ENCODE data around the gene NEK1.
"Not testable (repeated sequence)": the region's sequence is repeated elsewhere in the genome, so short reads cannot be mapped to it uniquely, and the experiment has no call there.

The NEK1 gene

DNA sequence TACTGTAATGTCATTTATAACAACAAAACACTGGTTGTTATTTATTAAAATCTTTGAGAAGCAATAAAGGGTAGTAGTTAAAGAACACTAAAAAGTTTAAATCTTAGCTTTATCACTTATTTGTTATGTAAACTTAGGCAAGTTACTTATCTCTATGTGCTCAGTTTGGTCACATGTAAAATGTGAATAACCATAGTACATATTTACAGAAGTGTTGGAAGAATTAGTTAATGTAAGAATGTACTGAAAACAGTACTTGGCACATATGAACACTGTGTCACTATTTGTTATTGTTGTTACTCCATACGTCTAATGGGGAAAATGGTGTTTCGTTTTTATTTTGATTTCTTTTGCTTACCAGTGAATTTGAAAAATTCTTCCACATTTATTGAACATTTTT lies 9.1 kb downstream of the NEK1 start:
- DNase-seq (ENCODE audit: low read depth in 2 of 2) = no peak

DNA sequence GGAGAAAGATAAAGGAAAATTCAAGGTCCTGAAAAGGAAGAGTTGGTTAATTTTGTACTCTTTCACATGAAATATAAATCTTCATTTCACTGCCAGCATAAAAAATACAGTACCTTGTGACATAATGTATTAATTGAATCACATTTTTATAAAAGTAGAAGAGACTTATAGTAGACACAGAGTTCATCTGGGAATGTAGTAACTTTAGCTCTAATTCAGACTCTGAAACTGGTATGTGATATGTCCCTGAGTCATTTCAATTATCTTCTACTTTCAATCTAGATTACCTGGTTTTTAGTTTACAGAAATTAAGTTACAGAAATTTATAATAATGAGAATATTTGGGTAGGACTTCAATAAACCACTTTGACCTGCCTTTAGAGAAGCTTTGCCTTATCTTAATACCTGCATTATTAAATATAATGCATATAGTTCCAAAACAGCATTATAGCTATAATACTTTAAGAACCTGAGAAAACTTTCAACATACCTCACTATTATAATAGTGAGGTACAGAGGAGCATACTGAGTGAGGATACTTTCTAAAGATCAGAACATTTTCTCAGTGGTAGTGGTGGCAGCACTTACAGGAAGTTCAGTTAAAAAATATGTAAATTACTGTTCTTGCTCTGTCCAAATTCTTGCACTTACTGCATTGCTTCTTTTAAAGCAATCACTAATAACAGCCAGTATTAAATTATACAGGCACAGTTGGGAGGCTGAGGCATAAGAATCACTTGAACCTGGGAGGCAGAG lies 11.2 kb downstream of the NEK1 start:
- DNase-seq (ENCODE audit: low read depth in 2 of 2) = no peak

DNA sequence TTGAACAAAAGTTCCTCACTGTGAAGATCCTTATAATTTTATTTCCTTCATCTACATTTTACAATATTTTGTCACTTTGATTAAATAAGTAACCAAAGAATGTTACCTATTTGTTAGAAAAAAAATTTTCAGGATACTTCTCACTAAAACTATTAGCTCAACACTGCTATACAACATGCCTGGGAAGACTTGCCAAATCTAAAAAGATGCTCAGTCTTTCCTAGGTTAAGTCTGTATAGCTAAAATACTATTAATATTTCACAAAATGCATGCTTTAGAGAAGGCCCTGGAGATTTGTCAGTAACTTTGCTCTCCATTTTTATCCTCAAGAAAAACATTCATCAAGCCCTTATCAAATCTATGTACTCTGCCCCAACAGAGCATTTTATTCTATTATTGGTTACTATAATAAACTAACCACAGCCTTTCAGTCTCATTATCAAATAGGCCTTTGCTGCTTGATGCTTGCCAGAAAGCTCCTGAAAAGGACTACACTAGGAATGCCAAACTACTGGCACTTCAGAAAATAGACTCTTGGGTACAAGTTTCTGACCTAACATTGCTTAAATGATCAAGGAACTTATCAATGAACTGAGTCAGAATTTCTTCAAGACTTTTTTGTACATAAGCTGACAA lies 17.7 kb downstream of the NEK1 start:
- DNase-seq (ENCODE audit: low read depth in 2 of 2) = no peak

DNA sequence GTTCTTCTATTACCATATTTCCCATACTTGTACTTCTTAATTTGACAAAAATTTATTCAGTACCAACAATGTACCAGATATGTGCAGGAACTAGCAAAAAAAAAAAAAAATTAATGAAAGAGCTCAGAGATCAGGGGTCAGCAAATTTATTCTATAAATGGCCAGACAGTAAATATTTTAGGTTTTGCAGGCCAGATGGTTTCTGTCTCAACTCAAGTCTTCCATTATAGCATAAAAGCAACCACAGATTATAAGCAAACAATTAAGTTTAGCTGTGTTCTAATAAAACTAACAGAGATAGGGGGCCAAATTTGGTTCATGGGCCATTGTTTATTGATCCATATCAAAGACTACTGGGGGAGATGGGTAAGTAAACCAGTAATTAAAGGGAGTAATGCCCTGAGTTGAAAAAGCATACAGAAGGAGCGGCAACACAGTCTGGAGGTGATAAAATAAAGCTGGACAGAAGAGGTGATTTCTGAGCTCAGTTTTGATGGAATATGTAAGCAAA lies 19.3 kb downstream of the NEK1 start:
- no peak for DNase-seq (ENCODE audit: low read depth in 2 of 2)

DNA sequence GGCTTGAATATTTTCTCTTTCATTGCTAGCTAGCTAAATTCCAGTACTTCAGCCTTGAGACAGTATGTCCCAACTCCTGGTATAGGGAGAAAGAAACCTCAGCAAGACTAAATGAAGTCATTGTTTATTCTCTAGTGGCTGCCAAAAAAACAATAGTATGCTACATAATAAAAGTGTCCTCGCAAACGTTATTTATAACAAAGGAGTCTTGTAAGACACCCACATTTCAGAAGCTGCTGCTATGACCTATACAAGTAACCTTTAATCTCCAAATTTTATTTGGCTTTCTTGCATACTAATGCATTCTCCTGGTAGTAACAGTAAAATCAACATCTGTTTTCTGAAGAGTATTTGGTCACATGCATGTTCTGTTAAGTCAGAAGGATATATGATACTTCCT lies 28.8 kb downstream of the NEK1 start:
- DNase-seq (ENCODE audit: low read depth in 2 of 2) = no peak

DNA sequence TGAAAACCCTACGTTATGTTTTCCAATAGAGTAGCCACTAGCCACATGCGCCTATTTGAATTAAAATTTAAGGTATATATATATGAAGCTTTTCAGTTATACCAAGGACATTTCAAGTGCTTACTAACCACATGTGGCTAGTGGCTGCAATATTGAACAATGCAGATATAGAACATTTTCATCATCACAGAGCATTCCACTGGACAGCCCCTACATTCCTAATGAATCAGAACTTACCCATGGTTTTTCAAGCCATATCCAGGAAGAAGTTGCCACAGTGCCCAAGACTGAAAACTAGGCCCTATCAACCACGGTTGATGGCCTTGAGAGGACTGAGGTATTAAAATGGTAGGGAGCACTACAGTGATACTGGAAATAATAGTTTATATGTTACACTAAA lies 29.7 kb downstream of the NEK1 start:
- no peak for DNase-seq (ENCODE audit: low read depth in 2 of 2)

DNA sequence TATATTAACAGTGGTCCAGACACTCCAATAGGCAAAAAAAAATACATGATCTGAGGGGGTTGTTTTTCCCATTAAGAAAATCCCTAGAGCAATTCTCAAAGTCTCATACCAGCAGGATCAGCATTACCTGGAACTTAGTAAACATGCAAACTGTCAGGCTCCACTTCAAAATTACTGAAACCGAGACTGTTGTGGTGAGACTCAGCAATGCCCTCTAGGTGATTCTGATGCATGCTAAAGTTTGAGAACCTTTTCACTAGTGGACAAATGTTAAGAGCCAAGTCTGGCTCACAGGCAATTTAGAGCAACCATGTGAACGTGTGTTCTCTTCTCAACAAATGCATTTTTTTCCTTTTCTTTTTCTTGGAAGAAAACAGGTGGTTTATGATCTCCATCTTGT lies 30.2 kb downstream of the NEK1 start:
- DNase-seq (ENCODE audit: low read depth in 2 of 2) = no peak

DNA sequence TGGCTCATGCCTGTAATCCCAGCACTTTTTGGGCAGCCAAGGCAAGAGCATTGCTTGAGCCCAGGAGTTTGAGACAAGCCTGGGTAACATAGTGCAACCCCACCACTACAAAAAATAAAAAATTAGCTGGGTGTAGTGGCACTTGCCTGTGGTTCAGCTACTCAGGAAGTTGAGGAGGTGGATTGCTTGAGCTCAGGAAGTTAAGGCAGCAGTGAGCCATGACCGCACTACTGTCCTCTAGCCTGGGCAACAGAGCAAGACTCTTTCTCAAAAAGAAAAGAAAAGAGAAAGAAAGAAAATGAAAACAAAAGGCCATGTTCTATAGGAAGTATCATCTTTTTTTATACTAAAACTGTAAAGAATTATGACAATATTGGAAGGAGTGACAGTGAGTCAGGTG lies 38.5 kb downstream of the NEK1 start:
- no peak for DNase-seq (ENCODE audit: low read depth in 2 of 2)

DNA sequence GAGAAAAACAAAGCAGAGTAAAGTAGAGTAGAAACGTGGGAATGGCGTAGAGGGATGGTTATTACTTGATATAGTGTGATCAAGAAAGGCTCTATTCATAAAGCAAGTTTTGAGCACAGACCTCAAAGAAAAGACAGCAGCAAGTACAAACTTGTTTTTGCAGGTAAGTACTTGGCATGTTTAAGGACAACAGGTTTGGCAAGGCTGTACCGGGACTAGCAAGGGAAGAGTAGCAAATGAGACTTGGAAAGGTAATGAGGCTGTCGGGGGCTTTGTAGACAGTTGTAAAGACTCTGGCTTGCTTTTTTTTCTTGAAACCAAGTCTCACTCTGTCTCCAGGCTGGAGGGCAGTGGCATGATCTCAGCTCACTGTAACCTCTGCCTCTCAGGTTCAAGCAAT lies 40.9 kb downstream of the NEK1 start:
- DNase-seq (ENCODE audit: low read depth in 2 of 2) = no peak

DNA sequence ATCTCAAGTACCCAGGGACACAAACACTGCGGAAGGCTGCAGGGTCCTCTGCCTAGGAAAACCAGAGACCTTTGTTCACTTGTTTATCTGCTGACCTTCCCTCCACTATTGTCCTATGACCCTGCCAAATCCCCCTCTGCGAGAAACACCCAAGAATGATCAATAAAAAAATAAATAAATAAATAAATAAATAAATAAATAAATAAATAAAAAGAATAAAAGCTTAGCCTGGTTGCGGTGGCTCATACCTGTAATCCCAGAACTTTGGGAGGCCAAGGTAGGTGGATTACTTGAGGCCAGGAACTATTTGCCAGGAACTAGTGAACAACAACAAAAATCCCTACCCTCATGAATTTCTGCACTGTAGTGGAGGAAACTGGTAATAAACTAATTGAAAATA lies 41.4 kb downstream of the NEK1 start:
- DNase-seq (ENCODE audit: low read depth in 2 of 2) = not testable (repeated sequence)

DNA sequence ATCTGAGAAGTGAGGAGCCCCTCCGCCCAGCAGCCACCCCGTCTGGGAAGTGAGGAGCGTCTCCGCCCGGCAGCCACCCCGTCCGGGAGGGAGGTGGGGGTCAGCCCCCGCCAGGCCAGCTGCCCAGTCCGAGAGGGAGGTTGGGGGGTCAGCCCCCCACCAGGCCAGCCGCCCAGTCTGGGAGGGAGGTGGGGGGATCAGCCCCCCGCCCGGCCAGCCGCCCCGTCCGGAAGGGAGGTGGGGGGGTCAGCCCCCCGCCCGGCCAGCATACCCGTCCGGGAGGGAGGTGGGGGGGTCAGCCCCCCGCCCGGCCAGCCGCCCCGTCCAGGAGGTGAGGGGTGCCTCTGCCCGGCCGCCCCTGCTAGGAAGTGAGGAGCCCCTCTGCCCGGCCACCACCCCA lies 42.1 kb downstream of the NEK1 start:
- DNase-seq (ENCODE audit: low read depth in 2 of 2) = not testable (repeated sequence)

DNA sequence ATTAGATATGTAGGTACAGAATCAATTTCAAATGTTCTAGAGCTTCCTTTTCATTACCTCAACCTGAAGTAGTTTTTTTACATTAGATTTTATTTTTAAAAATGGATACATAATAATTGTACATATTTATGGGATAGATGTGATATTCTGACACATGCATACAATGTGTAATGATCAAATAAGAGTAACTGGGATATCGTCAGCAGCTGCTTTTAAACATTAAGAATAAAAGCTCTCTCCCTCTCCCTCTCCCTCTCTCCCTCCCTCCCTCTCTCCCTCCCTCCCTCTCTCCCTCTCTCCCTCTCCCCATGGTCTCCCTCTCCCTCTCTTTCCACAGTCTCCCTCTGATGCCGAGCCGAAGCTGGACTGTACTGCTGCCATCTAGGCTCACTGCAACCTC lies 43.2 kb downstream of the NEK1 start:
- DNase-seq (ENCODE audit: low read depth in 2 of 2) = not testable (repeated sequence)

DNA sequence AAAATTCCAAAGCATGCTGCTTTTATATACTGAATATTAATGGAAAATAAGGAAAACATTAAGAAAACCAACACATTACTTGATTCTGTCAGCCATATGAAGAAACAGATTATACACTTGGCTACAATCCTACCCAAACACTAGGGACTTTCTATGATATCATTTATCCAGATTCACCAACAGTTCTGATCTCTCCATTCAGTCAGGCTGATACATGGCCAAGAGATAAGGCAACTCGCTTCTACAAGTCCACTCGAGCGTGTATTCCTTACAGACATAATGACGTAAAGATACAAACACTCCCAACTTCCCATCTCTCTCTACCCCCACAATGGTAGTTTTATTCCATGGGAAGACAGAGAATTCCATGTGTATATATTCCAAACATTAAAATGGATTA lies 44.5 kb downstream of the NEK1 start:
- DNase-seq (ENCODE audit: low read depth in 2 of 2) = no peak

DNA sequence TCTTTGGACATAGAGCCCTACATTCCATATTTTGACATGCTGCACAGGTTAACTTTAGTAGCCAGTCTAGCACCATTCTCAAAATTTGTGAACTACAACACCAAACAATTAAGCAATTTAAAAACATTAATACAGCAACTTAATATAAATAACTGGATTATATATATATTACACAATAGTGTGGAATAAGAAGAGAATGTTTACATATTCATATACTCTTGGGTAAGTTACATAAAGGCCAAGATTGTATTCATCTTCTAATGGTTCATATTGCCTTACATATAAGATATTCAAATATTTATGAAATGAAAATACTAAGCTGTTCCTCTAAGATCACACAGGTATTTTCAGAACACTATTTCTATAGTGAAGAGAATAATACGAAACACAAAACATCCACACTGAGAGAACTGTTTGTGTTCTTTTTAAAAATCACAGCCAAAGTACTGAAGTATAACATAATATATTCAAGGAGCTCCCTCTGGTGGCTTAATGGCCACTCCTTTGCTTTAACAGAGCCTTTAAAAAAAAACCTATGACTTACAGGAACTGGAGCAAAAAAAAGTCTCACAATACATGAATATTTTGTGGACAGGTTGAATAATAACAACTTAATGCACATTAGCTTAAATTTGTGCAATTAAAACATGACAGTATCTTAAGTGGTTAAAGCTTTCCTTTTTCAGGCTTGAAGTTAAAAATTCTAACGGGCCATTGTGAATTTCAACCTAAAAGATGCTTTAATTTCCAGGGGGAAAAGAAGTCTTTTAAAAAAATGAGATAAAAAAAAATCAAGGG lies 46.2 kb downstream of the NEK1 start:
- DNase-seq (ENCODE audit: low read depth in 2 of 2) = no peak

DNA sequence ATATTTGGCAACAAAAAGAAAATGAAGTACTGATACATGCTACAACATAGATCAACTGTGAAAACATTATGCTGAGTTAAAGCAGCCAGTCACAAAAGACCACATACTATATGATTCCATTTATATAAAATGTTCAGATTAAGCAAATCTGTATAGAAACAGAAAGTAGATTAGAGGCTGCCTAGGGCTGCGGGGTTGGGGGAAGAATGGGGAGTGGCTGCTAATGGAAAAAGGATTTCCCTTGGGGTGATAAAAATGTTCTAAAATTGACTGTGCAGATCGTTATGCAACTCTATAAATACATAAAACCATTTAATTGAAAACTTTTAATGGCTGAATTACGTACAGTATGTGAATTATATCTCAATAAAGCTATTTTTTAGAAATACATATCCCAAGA lies 46.8 kb downstream of the NEK1 start:
- DNase-seq (ENCODE audit: low read depth in 2 of 2) = no peak

DNA sequence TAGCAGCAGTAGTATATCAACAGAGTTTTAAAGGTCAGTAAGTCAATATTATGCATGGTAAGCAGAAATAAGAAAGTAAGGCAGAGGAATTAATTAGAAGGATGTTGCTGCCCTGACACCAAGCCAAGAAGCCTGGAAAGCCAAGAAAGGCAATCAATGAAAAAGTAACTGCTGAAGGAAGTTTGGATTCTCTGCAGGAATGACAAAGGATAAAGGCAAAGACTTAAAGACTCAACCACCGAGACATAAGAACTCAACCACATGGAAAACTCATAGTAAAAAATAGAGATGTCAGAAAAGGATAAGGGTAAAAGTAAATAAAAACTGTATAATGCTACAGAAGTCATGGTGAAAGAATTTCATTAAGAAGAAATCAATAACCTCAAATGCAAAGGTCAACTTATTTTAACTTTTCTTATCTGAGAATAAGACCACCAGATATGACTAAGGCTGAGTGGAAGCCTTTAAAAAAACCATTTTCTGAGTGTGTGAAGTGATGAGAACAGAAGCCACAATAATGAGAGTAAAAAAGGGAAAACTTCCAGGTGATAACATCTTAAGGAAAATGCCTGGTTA lies 55.2 kb downstream of the NEK1 start:
- DNase-seq (ENCODE audit: low read depth in 2 of 2) = no peak

DNA sequence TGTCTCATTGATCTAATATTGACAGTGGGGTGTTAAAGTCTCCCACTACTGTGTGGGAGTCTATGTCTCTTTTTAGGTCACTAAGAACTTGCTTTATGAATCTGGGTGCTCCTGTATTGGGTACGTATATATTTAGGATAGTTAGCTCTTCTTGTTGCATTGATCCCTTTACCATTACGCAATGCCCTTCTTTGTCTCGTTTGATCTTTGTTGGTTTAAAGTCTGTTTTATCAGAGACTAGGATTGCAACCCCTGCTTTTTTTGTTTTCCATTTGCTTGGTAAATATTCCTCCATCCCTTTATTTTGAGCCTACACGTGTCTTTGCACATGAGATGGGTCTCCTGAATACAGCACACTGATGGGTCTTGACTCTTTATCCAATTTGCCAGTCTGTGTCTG lies 65.8 kb downstream of the NEK1 start:
- DNase-seq (ENCODE audit: low read depth in 2 of 2) = not testable (repeated sequence)

DNA sequence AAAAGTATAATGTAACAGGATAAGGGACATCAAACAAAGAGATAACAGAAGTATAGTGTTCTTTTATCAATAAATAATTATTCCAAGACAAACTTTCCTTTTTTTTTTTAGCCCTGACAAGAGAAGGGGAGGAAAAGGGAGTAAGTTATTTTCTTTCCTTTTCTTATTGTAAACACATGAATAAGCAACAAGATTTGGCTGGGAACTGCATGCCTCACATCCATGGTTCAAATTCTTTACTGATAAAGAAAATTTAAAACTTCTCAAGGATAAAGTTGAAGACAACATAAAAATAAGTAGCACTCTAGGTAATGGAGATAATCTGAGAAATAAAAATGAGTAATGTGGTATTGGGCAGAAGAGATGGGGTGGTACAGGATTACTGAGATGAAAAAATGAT lies 71.6 kb downstream of the NEK1 start:
- DNase-seq (ENCODE audit: low read depth in 2 of 2) = no peak

DNA sequence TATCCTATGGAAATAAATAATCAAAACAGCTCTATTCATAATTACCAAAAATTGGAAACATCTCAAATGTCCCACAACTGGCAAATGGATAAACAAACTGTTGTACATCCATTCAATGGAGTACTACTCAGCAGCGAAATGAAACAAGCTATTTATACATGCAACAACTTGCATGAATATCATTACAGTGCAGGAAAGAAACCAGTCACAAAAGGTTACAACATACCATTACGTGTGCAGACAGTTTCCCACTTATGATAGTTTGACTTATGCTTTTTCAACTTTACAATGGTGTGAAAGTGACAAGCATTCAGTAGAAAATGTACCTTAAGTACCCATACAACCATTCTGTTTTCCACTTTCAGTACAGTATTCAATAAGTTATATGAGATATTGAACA lies 82.3 kb downstream of the NEK1 start:
- no peak for DNase-seq (ENCODE audit: low read depth in 2 of 2)

DNA sequence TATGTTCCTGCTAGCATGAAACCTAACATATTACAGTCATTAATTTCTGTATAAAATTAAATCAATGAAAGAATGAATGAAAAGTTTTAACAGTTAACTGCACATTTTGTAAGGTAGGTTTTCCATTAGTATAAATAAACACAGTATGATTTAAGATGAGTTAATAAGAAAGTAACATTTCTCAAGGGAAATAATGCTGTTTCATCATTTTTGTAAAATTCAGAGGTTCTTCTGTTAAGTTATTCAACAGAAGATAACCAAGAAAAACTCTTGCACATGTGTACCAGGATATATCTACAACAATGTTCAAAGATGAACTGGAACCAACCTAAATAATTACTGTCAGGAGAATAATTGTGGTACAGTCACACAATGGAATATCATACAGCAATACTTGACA lies 88.6 kb downstream of the NEK1 start:
- no peak for DNase-seq (ENCODE audit: low read depth in 2 of 2)

DNA sequence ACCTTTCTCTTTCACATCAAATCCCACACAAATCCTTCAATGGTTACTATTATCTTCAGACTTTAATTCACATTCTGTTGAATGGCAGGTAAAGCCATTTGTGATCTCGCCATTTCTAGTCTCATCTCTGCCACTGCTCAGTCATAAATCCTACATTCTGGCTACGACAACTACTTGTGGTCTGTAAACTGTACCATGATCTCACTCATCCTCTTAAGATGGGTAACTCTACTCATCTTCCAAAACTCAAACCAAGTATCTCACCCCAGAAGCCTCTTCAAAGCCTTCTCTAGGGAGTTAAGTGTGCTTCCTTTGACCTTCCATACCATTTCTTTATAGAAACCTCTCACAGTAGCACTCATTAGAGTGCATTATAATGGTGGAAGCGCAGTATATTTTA lies 101.8 kb downstream of the NEK1 start:
- no peak for DNase-seq (ENCODE audit: low read depth in 2 of 2)

DNA sequence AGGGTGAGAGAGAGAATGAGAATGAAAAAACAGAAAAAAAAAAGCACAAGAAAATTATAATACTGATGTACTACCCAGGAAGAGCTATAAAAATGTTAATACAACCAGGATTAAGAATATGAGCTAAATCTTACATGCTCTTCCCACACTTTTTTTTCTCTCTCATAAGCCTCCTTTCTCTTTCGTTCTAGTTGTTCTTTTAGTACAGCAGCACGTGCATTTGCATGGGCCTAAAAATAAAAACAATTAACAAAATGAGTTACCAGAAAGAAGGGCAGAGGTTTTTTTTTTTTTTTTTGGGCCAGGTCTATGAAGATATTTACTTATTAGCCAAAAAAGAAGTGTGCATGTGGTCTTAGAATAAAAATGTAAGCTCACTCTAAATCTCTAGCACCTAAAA lies 105.5 kb downstream of the NEK1 start:
- no peak for DNase-seq (ENCODE audit: low read depth in 2 of 2)

Measured in activated CD8-positive, alpha-beta memory T cell treated with anti-CD3 and anti-CD28 coated beads for 4 hours (primary cell).